ENCODE results near the gene UBXN10. TPM values are rescaled to one million over a fixed set of nuclear protein-coding genes. Genes with fewer than 3 reads are reported as not detected.

The UBXN10 gene
- total and polyA plus RNA-seq, 9 donors: 0.20 to 28.0 (median 1.5) TPM

- peak in 3 of 5 donors; percentile 22 to 57 (median 52) for DNase-seq
- H3K4me1 ChIP-seq (ENCODE audit: insufficient read depth): peaks cover 2% of the 10 kb centered on the region
- H3K36me3 ChIP-seq: no peaks in the 10 kb centered on the region
- 19 to 24% (median 21%) methylated on average over 15 of the region's 15 CpGs for WGBS, 3 donors
- intact Hi-C loops (cut with DNase I): no loop called here
- no peak overlapping the region for H3K27ac ChIP-seq
- H3K27me3 ChIP-seq: no peaks in the 10 kb centered on the region
- no peak overlapping the region for H3K4me3 ChIP-seq
- peak in 1 of 3 donors; percentile 35 for TF ChIP-seq CTCF (IDR thresholded peaks at IDR 0.05)
- TF ChIP-seq EP300 (IDR thresholded peaks at IDR 0.05): no peak
- TF ChIP-seq POLR2A (IDR thresholded peaks at IDR 0.05): no peak
- H3K9me3 ChIP-seq: no peaks in the 10 kb centered on the region
These were observed 9.0 kb downstream of the UBXN10 start for GRCh38 chr1:20194757-20195461.

- 24 to 45% (median 40%) methylated on average over 4 of the region's 4 CpGs for WGBS, 3 donors
- Histone ChIP-seq H3K27ac (no peak overlapping the region), H3K9me3 (no peaks in the 10 kb centered on the region), H3K4me3 (no peak overlapping the region), H3K27me3 (no peaks in the 10 kb centered on the region), H3K4me1 (ENCODE audit: insufficient read depth) (peaks cover 2% of the 10 kb centered on the region), H3K36me3 (no peaks in the 10 kb centered on the region)
- TF ChIP-seq CTCF (IDR thresholded peaks at IDR 0.05) (no peak), POLR2A (IDR thresholded peaks at IDR 0.05) (no peak), EP300 (IDR thresholded peaks at IDR 0.05) (no peak)
- DNase-seq: no peak
- intact Hi-C loops (cut with DNase I): no loop called here
These were observed 9.5 kb downstream of the UBXN10 start for GRCh38 chr1:20195462-20195780.

GRCh38 chr1:20197329-20197791 lies 11.5 kb downstream of the UBXN10 start:
- TF ChIP-seq POLR2A (IDR thresholded peaks at IDR 0.05) (no peak), CTCF (IDR thresholded peaks at IDR 0.05) (no peak), EP300 (IDR thresholded peaks at IDR 0.05) (no peak)
- Histone ChIP-seq H3K27ac (no peak overlapping the region), H3K36me3 (no peaks in the 10 kb centered on the region), H3K27me3 (no peaks in the 10 kb centered on the region), H3K4me1 (ENCODE audit: insufficient read depth) (peaks cover 2% of the 10 kb centered on the region), H3K9me3 (no peaks in the 10 kb centered on the region), H3K4me3 (no peak overlapping the region)
- DNase-seq: no peak
- intact Hi-C loops (cut with DNase I): no loop called here
- WGBS, 3 donors: 70 to 79% (median 72%) methylated on average over 6 of the region's 6 CpGs

- DNase-seq: no peak
- 41 to 88% (median 87%) methylated on average over 1 of the region's 1 CpG for WGBS, 3 donors
- no peaks in the 10 kb centered on the region for H3K27me3 ChIP-seq
- intact Hi-C loops (cut with DNase I): no loop called here
- peaks cover 2% of the 10 kb centered on the region for H3K4me1 ChIP-seq (ENCODE audit: insufficient read depth)
- no peak overlapping the region for H3K27ac ChIP-seq
- TF ChIP-seq CTCF (IDR thresholded peaks at IDR 0.05) (no peak), EP300 (IDR thresholded peaks at IDR 0.05) (no peak), POLR2A (IDR thresholded peaks at IDR 0.05) (no peak)
- H3K9me3 ChIP-seq: no peaks in the 10 kb centered on the region
- H3K36me3 ChIP-seq: no peaks in the 10 kb centered on the region
- no peak overlapping the region for H3K4me3 ChIP-seq
These were observed 12.4 kb downstream of the UBXN10 start for GRCh38 chr1:20198296-20198695.
